SHP77 (cell line): ENCODE measurements around the gene CACNA2D4.
A peak's percentile ranks its signal among the peaks of the same experiment; 100 is the strongest.
"Not testable (repeated sequence)": the region's sequence is repeated elsewhere in the genome, so short reads cannot be mapped to it uniquely, and the experiment has no call there.

ENCODE experiments used
- DNase-seq, 2 experiments: peaks; one replicate each; lab custom pipeline; 2025; lab: John Stamatoyannopoulos, UW

The CACNA2D4 gene

GRCh38 chr12:1918081-1918883, at the start of gene CACNA2D4:
Gene CACNA2D4 (minus strand): TSS chr12:1918652. CDS start chr12:1918473, 179 bp downstream.
- DNase-seq, result no peak

- no peak for DNase-seq
Observed at GRCh38 chr12:1966561-1967226, 48.2 kb upstream of the CACNA2D4 start.

- no peak for DNase-seq
Observed at GRCh38 chr12:1965916-1966315, 47.5 kb upstream of the CACNA2D4 start.

- DNase-seq, result no peak
Observed at GRCh38 chr12:1962051-1963020, 43.9 kb upstream of the CACNA2D4 start.

- DNase-seq, result no peak
Observed at GRCh38 chr12:1956716-1957115, 38.3 kb upstream of the CACNA2D4 start.

- no peak for DNase-seq
Observed at GRCh38 chr12:1949771-1950470, 31.5 kb upstream of the CACNA2D4 start.

- no peak for DNase-seq
Observed at GRCh38 chr12:1948883-1949282, 30.4 kb upstream of the CACNA2D4 start.

GRCh38 chr12:1947081-1947480, 28.6 kb upstream of the CACNA2D4 start:
- DNase-seq, result no peak

- DNase-seq, result no peak
Observed at GRCh38 chr12:1946296-1946695, 27.8 kb upstream of the CACNA2D4 start.

GRCh38 chr12:1945502-1945901, 27.1 kb upstream of the CACNA2D4 start:
- DNase-seq, result not testable (repeated sequence)

- DNase-seq, result peak in 1 of 2 experiments; percentile 19
Observed at GRCh38 chr12:1939801-1940607, 21.6 kb upstream of the CACNA2D4 start.

GRCh38 chr12:1939331-1939730, 20.9 kb upstream of the CACNA2D4 start:
- DNase-seq, result no peak

- DNase-seq, result no peak
Observed at GRCh38 chr12:1937481-1938224, 19.2 kb upstream of the CACNA2D4 start.

GRCh38 chr12:1936406-1937320, 18.2 kb upstream of the CACNA2D4 start:
- no peak for DNase-seq

- DNase-seq, result no peak
Observed at GRCh38 chr12:1935700-1936378, 17.4 kb upstream of the CACNA2D4 start.

GRCh38 chr12:1935242-1935641, 16.8 kb upstream of the CACNA2D4 start:
- no peak for DNase-seq

- no peak for DNase-seq
Observed at GRCh38 chr12:1934831-1935230, 16.4 kb upstream of the CACNA2D4 start.

- no peak for DNase-seq
Observed at GRCh38 chr12:1934068-1934467, 15.6 kb upstream of the CACNA2D4 start.
